HepG2 (cell line): ENCODE measurements around the gene TAGAP. TPM values are rescaled to one million over a fixed set of nuclear protein-coding genes. Genes with fewer than 3 reads are reported as not detected.

Experiments used
- ATAC-seq: fragments of 200-7000 bp; cut with Tn5 transposase; 3 replicates; pipeline ENCODE4 v1.9.1; 2020; ENCODE audit warnings: mild to moderate bottlenecking, moderate library complexity
- BruUV-seq: library from RNA; stranded (reverse); fragments of 400-500 nt; replicated peaks from 2 replicates; lab custom pipeline; 2021; lab: Mats Ljungman, UMichigan
- CTCF ChIA-PET: fragments of 300-600 bp; formaldehyde crosslinking; extraction: SDS; loops from one replicate; lab custom pipeline; 2021; ENCODE audit warnings: low total read pairs, inconsistent platforms, low intra/inter-chr PET ratio; lab: Yijun Ruan, JAX
- POLR2A ChIA-PET: fragments of 350-600 bp; sonication (Branson Sonifier 250); formaldehyde crosslinking; loops from one replicate; lab custom pipeline; 2020; ENCODE audit warnings: antibody characterized with exemption, inconsistent platforms; lab: Yijun Ruan, JAX
- DNase-seq: peaks from one replicate; pipeline ENCODE4 v3.0.0-alpha.2; 2015; ENCODE audit warnings: low spot score
- FAIRE-seq: peaks from 3 replicates; lab custom pipeline; 2011; peaks lifted over from hg19 to GRCh38; lab: Jason Lieb, UNC
- H2AFZ ChIP-seq: one replicate; pipeline ENCODE4 v1.6.1; 2011; ENCODE audit warnings: low read length, inconsistent platforms
- H3K27ac ChIP-seq: fragments of 300-600 bp; 3 replicates; pipeline ENCODE4 v1.8.0; 2011; ENCODE audit warnings: mixed run types, mild to moderate bottlenecking, mixed read lengths, low read length, inconsistent platforms; ENCODE audit not compliant: insufficient read depth; ENCODE audit errors: extremely low read length
- H3K27me3 ChIP-seq, 2 experiments: fragments of 200-600 bp in 1 of 2; 2 replicates in 1 of 2; 3 replicates in 1 of 2; pipeline versions ENCODE4 v1.6.0 to v1.8.0; 2011; ENCODE audit warnings: low read length in 2 of 2, mild to moderate bottlenecking in 2 of 2, moderate library complexity in 2 of 2, inconsistent platforms in 1 of 2; ENCODE audit not compliant: insufficient read depth in 2 of 2, control insufficient read depth in 1 of 2
- H3K36me3 ChIP-seq, 2 experiments: fragments of 200-600 bp in 1 of 2; replicated peaks in 1 of 2; 2 replicates in 1 of 2; 3 replicates in 1 of 2; pipeline versions ENCODE4 v1.5.1 to v1.8.0; 2011; ENCODE audit warnings: low read length in 2 of 2, inconsistent platforms in 1 of 2; ENCODE audit not compliant: insufficient read depth in 2 of 2, control insufficient read depth in 1 of 2
- H3K4me1 ChIP-seq: 2 replicates; pipeline ENCODE4 v1.5.1; 2012; ENCODE audit warnings: low read length, inconsistent platforms; ENCODE audit not compliant: insufficient read depth
- H3K4me2 ChIP-seq: 2 replicates; pipeline ENCODE4 v1.6.0; 2011; ENCODE audit warnings: low read depth, low read length, inconsistent platforms
- H3K4me3 ChIP-seq, 3 experiments: fragments of 200-600 bp in 1 of 3; sonication (generic), shearing (Covaris generic) in 1 of 3; replicated peaks in 1 of 3; 2 replicates each; pipeline ENCODE4 v1.5.1; 2011 to 2016; ENCODE audit warnings: low read length in 3 of 3, inconsistent platforms in 2 of 3, low read depth in 2 of 3, mild to moderate bottlenecking in 2 of 3, control low read depth in 1 of 3, mixed read lengths in 1 of 3; ENCODE audit not compliant: insufficient read depth in 1 of 3
- H3K79me2 ChIP-seq: one replicate; pipeline ENCODE4 v1.6.1; 2011; ENCODE audit warnings: low read length, inconsistent platforms; ENCODE audit not compliant: insufficient read depth
- H3K9ac ChIP-seq: 2 replicates; pipeline ENCODE4 v1.6.0; 2011; ENCODE audit warnings: mild to moderate bottlenecking, low read depth, low read length, inconsistent platforms; ENCODE audit not compliant: insufficient read depth
- H3K9me3 ChIP-seq: 2 replicates; pipeline ENCODE4 v1.5.1; 2012; ENCODE audit warnings: mild to moderate bottlenecking, low read length
- H4K20me1 ChIP-seq: 2 replicates; pipeline ENCODE4 v1.6.0; 2011; ENCODE audit warnings: inconsistent platforms, mild to moderate bottlenecking, low read length, moderate library complexity; ENCODE audit not compliant: insufficient read depth
- CEBPG ChIP-seq: IDR thresholded peaks from 2 replicates; pipeline ENCODE4 v1.6.1; 2016
- DPF2 ChIP-seq: sonication (generic); formaldehyde crosslinking; IDR thresholded peaks from 2 replicates; pipeline ENCODE4 v1.4.0; 2020; ENCODE audit warnings: mild to moderate bottlenecking, low read depth, missing genetic modification reagents, borderline replicate concordance
- RXRB ChIP-seq: IDR thresholded peaks from 2 replicates; pipeline ENCODE4 v1.6.1; 2016; ENCODE audit warnings: borderline replicate concordance, missing genetic modification reagents, missing compliant biosample characterization
- TMF1 ChIP-seq: sonication (generic); formaldehyde crosslinking; IDR thresholded peaks from 2 replicates; pipeline ENCODE4 v1.8.1; 2022; ENCODE audit warnings: low read depth, missing genetic modification reagents
- ZNF292 ChIP-seq: sonication (generic); formaldehyde crosslinking; IDR thresholded peaks from 2 replicates; pipeline ENCODE4 v1.8.1; 2022; ENCODE audit warnings: mild to moderate bottlenecking, low read depth, missing genetic modification reagents, borderline replicate concordance
- ZNF737 ChIP-seq: sonication (generic); formaldehyde crosslinking; IDR thresholded peaks from 2 replicates; pipeline ENCODE4 v1.5.0; 2020; ENCODE audit warnings: missing genetic modification reagents, mild to moderate bottlenecking, borderline replicate concordance
- WGBS: methylation state at CpG from one replicate; pipeline ENCODE4 v1.1.6; 2017; ENCODE audit warnings: low lambda C conversion rate; 5-methylcytosine and 5-hydroxymethylcytosine counted together
- in situ Hi-C: cut with HindIII; loops from 2 replicates; pipeline ENCODE4 v1.10.0; 2017; ENCODE audit warnings: low pct_unique_long_range_greater_than_20kb; ENCODE audit not compliant: extremely low pct_ligation_motif_present
- intact Hi-C: fragments of 100-400 bp; cut with micrococcal nuclease; formaldehyde crosslinking; loops from one replicate; pipeline ENCODE4 v1.10.0; 2022; ENCODE audit not compliant: unreplicated experiment
- polyA plus RNA-seq, 8 experiments: library from polyadenylated mRNA; depleted of rRNA in 3 of 8; stranded (reverse) in 7 of 8; unstranded in 1 of 8; fragments of >200 nt; fragmentation: Illumina TruSeq in 4 of 8; extraction: Trizol in 4 of 8; gene quantifications; 2 replicates each; pipeline versions ENCODE4 v1.2.1 to v1.2.3, GENCODE V29; 2011 to 2016; ENCODE audit warnings: low read depth in 4 of 8, missing spikeins in 1 of 8, mixed read lengths in 1 of 8; ENCODE audit not compliant: insufficient read depth in 1 of 8
- total RNA-seq, 5 experiments: library from RNA; depleted of rRNA; stranded (reverse); fragments of >200 nt; fragmentation: Illumina TruSeq; extraction: Trizol; gene quantifications; 2 replicates each; pipeline ENCODE4 v1.2.3, GENCODE V29; 2016; ENCODE audit warnings: low read depth in 1 of 5

Gene TAGAP
- total and polyA plus RNA-seq, 2 of the 13 experiments (the other 11 are each of a cell fraction or from before 2014, with no cell fraction given): not detected

- 0 out of 2 replicates have a peak, but pooled peaks cover 6% of the 10 kb centered on the region for H3K9me3 ChIP-seq
- no TSS peak for BruUV-seq
- H2AFZ ChIP-seq: no peak overlapping the region
- H3K79me2 ChIP-seq: no peaks in the 10 kb centered on the region
- no peaks in the 10 kb centered on the region for H3K4me1 ChIP-seq
- ChIA-PET CTCF (no interaction called here), POLR2A (no interaction called here)
- H3K9ac ChIP-seq: no peak overlapping the region
- no peak overlapping the region for H3K4me3 ChIP-seq
- 74% methylated on average over 5 of the region's 5 CpGs for WGBS
- no peaks in the 10 kb centered on the region for H3K27me3 ChIP-seq
- FAIRE-seq (no peak), ATAC-seq (no peak), DNase-seq (no peak)
- in situ Hi-C loops (no loop called here), intact Hi-C loops (no loop called here)
- no peaks in the 10 kb centered on the region for H3K36me3 ChIP-seq
- no peaks in the 10 kb centered on the region for H4K20me1 ChIP-seq
- H3K4me2 ChIP-seq: no peak overlapping the region
- no peak for TF ChIP-seq ZNF292
- TF ChIP-seq RXRB: no peak
- no peak for TF ChIP-seq DPF2 (CRISPR knock-in tag)
- no peak for TF ChIP-seq ZNF737 (CRISPR knock-in tag)
- H3K27ac ChIP-seq: no peak overlapping the region
Observed at GRCh38 chr6:159013229-159013628, 31.6 kb downstream of the TAGAP start.

GRCh38 chr6:159012201-159012600 is 32.6 kb downstream of the TAGAP start:
- Histone ChIP-seq H3K27me3 (no peaks in the 10 kb centered on the region), H3K4me2 (no peak overlapping the region), H3K27ac (no peak overlapping the region), H3K79me2 (no peaks in the 10 kb centered on the region), H3K4me3 (no peak overlapping the region), H3K9me3 (0 out of 2 replicates have a peak, but pooled peaks cover 6% of the 10 kb centered on the region), H3K4me1 (no peaks in the 10 kb centered on the region), H3K36me3 (no peaks in the 10 kb centered on the region), H3K9ac (no peak overlapping the region), H2AFZ (no peak overlapping the region), H4K20me1 (no peaks in the 10 kb centered on the region)
- CTCF ChIA-PET: no interaction called here
- POLR2A ChIA-PET: no interaction called here
- TF ChIP-seq CEBPG (CRISPR knock-in tag) (no peak), TMF1 (no peak)
- no peak for FAIRE-seq
- no TSS peak for BruUV-seq
- intact Hi-C loops: no loop called here
- no peak for DNase-seq
- ATAC-seq: no peak
- whole genome bisulfite sequencing: 51% methylated on average over 4 of the region's 4 CpGs
- in situ Hi-C loops: no loop called here
